Endothelial cell of umbilical vein (primary cell): ENCODE data around the gene AREG. TPM values are rescaled to one million over a fixed set of nuclear protein-coding genes. Genes with fewer than 3 reads are reported as not detected.

ENCODE experiments used
- BruUV-seq: library from RNA; stranded (reverse); fragments of 400-500 nt; replicated peaks from 2 replicates; lab custom pipeline; 2021; lab: Mats Ljungman, UMichigan
- CTCF ChIA-PET: fragments of 300-600, 350-600 bp; sonication (Branson Sonifier 250); formaldehyde crosslinking; loops from one replicate; lab custom pipeline; 2021; ENCODE audit warnings: antibody characterized with exemption, inconsistent platforms; lab: Charles Lee
- POLR2A ChIA-PET: fragments of 300-600, 350-600 bp; sonication (Branson Sonifier 250); formaldehyde crosslinking; loops from one replicate; lab custom pipeline; 2021; ENCODE audit warnings: antibody characterized with exemption, inconsistent platforms; lab: Charles Lee
- DNase-seq: peaks from one replicate; pipeline ENCODE4 v3.0.0-alpha.2; 2011; ENCODE audit warnings: low read depth, low spot score
- FAIRE-seq: peaks from 2 replicates; lab custom pipeline; 2011; peaks lifted over from hg19 to GRCh38; lab: Jason Lieb, UNC
- H2AFZ ChIP-seq: 2 replicates; pipeline ENCODE4 v1.6.0; 2012; ENCODE audit warnings: low read depth, low read length, control low read depth, inconsistent platforms
- H3K27ac ChIP-seq: 2 replicates; pipeline ENCODE4 v1.5.1; 2011; ENCODE audit warnings: low read depth, mild to moderate bottlenecking, control low read depth, low read length, moderate library complexity; ENCODE audit not compliant: insufficient read depth
- H3K27me3 ChIP-seq, 2 experiments: 2 replicates each; pipeline versions ENCODE4 v1.6.0 to v1.6.1; 2011; ENCODE audit warnings: low read length in 2 of 2, mixed read lengths in 1 of 2; ENCODE audit not compliant: control insufficient read depth in 2 of 2, insufficient read depth in 2 of 2
- H3K36me3 ChIP-seq, 2 experiments: 2 replicates in 1 of 2; 3 replicates in 1 of 2; pipeline ENCODE4 v1.5.1; 2011; ENCODE audit warnings: low read length in 2 of 2, mild to moderate bottlenecking in 1 of 2, moderate library complexity in 1 of 2; ENCODE audit not compliant: control insufficient read depth in 2 of 2, insufficient read depth in 2 of 2; ENCODE audit errors: extremely low read depth in 1 of 2
- H3K4me1 ChIP-seq: 3 replicates; pipeline ENCODE4 v1.5.1; 2011; ENCODE audit warnings: mild to moderate bottlenecking, low read length; ENCODE audit not compliant: control insufficient read depth, insufficient read depth; ENCODE audit errors: extremely low read depth
- H3K4me2 ChIP-seq: 2 replicates; pipeline ENCODE4 v1.6.1; 2011; ENCODE audit warnings: low read length, control low read depth, mixed read lengths; ENCODE audit not compliant: insufficient read depth
- H3K4me3 ChIP-seq, 3 experiments: fragments of 200-600 bp in 1 of 3; sonication (generic), shearing (Covaris generic) in 1 of 3; replicated peaks in 1 of 3; 2 replicates each; pipeline ENCODE4 v1.5.1; 2011 to 2016; ENCODE audit warnings: control low read depth in 3 of 3, low read length in 3 of 3, mild to moderate bottlenecking in 2 of 3, inconsistent platforms in 1 of 3, low read depth in 1 of 3, moderate library complexity in 1 of 3; ENCODE audit not compliant: insufficient read depth in 1 of 3
- H3K79me2 ChIP-seq: 2 replicates; pipeline ENCODE4 v1.6.0; 2012; ENCODE audit warnings: low read length, inconsistent platforms; ENCODE audit not compliant: control insufficient read depth, insufficient read depth
- H3K9ac ChIP-seq: replicated peaks from 2 replicates; pipeline ENCODE3; 2011; ENCODE audit warnings: low read length, control low read depth; ENCODE audit not compliant: insufficient read depth; ENCODE audit errors: extremely low read depth
- H3K9me1 ChIP-seq: replicated peaks from 3 replicates; pipeline ENCODE4 v1.6.0; 2011; ENCODE audit warnings: mild to moderate bottlenecking, low read length; ENCODE audit not compliant: control insufficient read depth, insufficient read depth; ENCODE audit errors: extremely low read depth
- H3K9me3 ChIP-seq: replicated peaks from 2 replicates; pipeline ENCODE4 v1.5.1; 2012; ENCODE audit warnings: low read length, inconsistent platforms; ENCODE audit not compliant: control insufficient read depth, insufficient read depth
- H4K20me1 ChIP-seq: replicated peaks from 2 replicates; pipeline ENCODE3; 2011; ENCODE audit warnings: mild to moderate bottlenecking, low read length; ENCODE audit not compliant: control insufficient read depth, insufficient read depth; ENCODE audit errors: extremely low read depth
- EZH2 ChIP-seq: IDR thresholded peaks from 2 replicates; pipeline ENCODE4 v1.6.1; 2012; ENCODE audit warnings: borderline replicate concordance, low read depth, mild to moderate bottlenecking, moderate library complexity, low read length, inconsistent platforms; ENCODE audit not compliant: severe bottlenecking
- FOS ChIP-seq: IDR thresholded peaks from 2 replicates; pipeline ENCODE4 v1.6.1; 2011; ENCODE audit warnings: mild to moderate bottlenecking, low read length, moderate library complexity, borderline replicate concordance; ENCODE audit not compliant: insufficient read depth
- GATA2 ChIP-seq: IDR thresholded peaks from 2 replicates; pipeline ENCODE4 v1.7.0; 2011; ENCODE audit warnings: low read depth, mild to moderate bottlenecking, moderate library complexity, mixed read lengths, low read length; ENCODE audit not compliant: insufficient read length, insufficient read depth
- MYC ChIP-seq: IDR thresholded peaks from one replicate; pipeline ENCODE4 v1.6.1; 2011; ENCODE audit warnings: mild to moderate bottlenecking, low read depth, low read length
- POLR2A ChIP-seq: IDR thresholded peaks from 2 replicates; pipeline ENCODE4 v1.6.1; 2012; ENCODE audit warnings: low read depth, mild to moderate bottlenecking, control low read depth, low read length
- POLR2AphosphoS5 ChIP-seq: IDR thresholded peaks from 2 replicates; pipeline ENCODE4 v1.6.1; 2012; ENCODE audit warnings: low read depth, mild to moderate bottlenecking, control low read depth, low read length, moderate library complexity; ENCODE audit not compliant: insufficient read depth
- dilution Hi-C: fragments of 300-500 bp; cut with MboI; formaldehyde crosslinking; loops from one replicate; pipeline ENCODE4 v1.15.0; 2019; ENCODE audit warnings: low sequenced_read_pairs; ENCODE audit not compliant: extremely low pct_ligation_motif_present
- intact Hi-C: fragments of 100-400 bp; cut with micrococcal nuclease; formaldehyde crosslinking; loops from one replicate; pipeline ENCODE4 v1.10.0; 2022
- polyA plus RNA-seq, 4 experiments: library from polyadenylated mRNA; depleted of rRNA in 3 of 4; stranded (reverse) in 3 of 4; unstranded in 1 of 4; fragments of >200 nt; gene quantifications; 2 replicates each; pipeline versions ENCODE4 v1.2.1 to v1.2.3, GENCODE V29; 2011 to 2012; ENCODE audit warnings: missing spikeins in 1 of 4
- total RNA-seq: library from RNA; stranded (reverse); gene quantifications from 2 replicates; pipeline ENCODE4 v1.2.3, GENCODE V29; 2021

Gene AREG
- total and polyA plus RNA-seq, 2 donors (not counting 3 experiments of a cell fraction or from before 2014, with no cell fraction given): 0.17 to 0.55 TPM

DNA sequence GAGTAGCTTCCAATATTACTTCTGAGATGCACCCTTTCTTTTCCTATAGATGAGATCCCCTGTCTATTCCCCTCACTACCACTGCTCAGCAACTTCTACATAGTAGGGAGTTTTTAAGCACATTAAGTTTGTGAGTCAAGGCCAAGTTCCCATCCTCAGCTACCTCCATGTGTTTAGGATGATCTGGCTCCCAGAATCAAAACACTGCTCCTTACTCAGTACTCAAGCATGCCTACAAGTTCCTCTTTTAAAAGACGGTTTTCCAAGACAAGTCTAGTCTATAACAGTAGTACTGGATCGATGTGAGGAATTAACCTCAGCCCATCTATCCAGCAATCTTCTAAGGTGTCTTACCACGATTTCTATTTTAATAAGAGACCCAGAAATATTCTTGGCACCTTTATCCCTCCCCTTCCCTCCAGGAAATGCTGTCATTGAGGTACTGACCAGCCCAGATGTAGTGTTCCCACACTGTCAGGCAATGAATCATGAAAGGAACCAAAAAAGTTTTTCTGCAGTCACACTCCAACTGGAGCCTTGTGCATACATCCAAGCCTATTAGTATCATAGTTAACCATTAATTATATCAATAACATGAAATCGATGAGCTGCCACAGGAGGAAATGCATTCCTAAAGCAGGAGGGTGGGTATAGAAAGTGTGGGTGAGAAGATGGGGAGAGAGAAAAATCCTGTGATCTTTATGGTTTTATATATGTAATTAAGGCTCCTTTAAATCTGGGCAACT is 29.6 kb downstream of the AREG start:
- H3K36me3 ChIP-seq: no peaks in the 10 kb centered on the region
- peak; percentile 44 for DNase-seq
- no peaks in the 10 kb centered on the region for H3K9me1 ChIP-seq
- H4K20me1 ChIP-seq: no peaks in the 10 kb centered on the region
- FAIRE-seq: peak; percentile 79
- peak overlapping the region; percentile 26 for H3K4me2 ChIP-seq
- TF ChIP-seq FOS (peak; percentile 56), POLR2A (no peak)
- no peaks in the 10 kb centered on the region for H3K9me3 ChIP-seq
- no peak overlapping the region for H3K4me3 ChIP-seq
- POLR2A ChIA-PET: no interaction called here
- no peak overlapping the region for H3K27ac ChIP-seq
- H3K27me3 ChIP-seq: no peaks in the 10 kb centered on the region
- H2AFZ ChIP-seq: peak overlapping the region; percentile 22
- peaks cover 22% of the 10 kb centered on the region for H3K4me1 ChIP-seq
- H3K9ac ChIP-seq: no peak overlapping the region
- BruUV-seq: TSS peak; percentile 45
- no peaks in the 10 kb centered on the region for H3K79me2 ChIP-seq
- dilution Hi-C loops: no loop called here
- CTCF ChIA-PET: interaction anchor here (0.9 to 1.9 kb wide), 5 partner anchors 16 to 57 kb away, joined by 3 to 4 read pairs (median 3); no protein-coding TSS in a partner anchor
- intact Hi-C loops: no loop called here

DNA sequence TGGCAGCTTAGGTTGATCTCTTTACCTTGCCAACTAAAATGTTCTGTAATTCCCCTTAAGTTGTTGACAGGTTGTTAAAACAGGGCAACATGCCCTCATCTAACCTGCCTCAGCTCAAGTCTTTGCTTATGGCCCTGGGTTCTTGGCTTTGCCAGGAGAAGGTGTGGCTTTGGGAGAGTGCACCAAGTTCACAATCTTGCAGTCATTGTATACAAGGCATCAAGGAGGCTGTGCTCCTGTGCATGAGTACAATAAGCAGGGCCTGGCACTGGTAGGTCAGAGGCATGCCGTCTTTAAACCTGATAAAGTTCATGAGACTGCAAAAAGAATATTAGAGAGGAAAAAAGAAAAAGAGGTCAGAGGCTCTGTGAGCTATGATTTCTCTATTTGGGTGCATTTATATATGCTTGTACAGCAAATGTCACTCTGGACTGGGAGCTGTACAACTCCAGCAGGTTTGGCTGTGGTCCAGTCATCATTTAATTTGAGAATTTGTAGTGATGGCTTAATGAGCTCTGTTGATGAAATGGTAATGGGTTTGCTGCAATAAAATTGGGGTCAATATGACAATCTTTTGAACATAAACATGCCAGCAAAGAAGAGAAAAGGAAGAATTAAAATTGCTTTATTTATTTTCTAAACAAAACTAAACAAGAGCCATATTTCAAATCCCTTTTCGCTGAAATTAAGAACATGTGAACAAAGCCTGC is 30.3 kb downstream of the AREG start:
- POLR2A ChIA-PET: no interaction called here
- Histone ChIP-seq H3K79me2 (no peaks in the 10 kb centered on the region), H3K9me1 (no peaks in the 10 kb centered on the region), H3K27me3 (no peaks in the 10 kb centered on the region), H3K36me3 (no peaks in the 10 kb centered on the region), H3K4me3 (no peak overlapping the region), H4K20me1 (no peaks in the 10 kb centered on the region), H3K4me1 (peaks cover 22% of the 10 kb centered on the region), H2AFZ (no peak overlapping the region), H3K27ac (no peak overlapping the region), H3K9ac (no peak overlapping the region), H3K4me2 (no peak overlapping the region), H3K9me3 (no peaks in the 10 kb centered on the region)
- CTCF ChIA-PET: interaction anchor here (0.9 to 1.9 kb wide), 2 partner anchors 28 to 56 kb away, joined by 3 to 4 read pairs; no protein-coding TSS in a partner anchor
- TF ChIP-seq FOS: no peak
- no peak for TF ChIP-seq MYC
- no peak for TF ChIP-seq POLR2AphosphoS5
- TF ChIP-seq EZH2: no peak
- TF ChIP-seq GATA2: no peak
- TF ChIP-seq POLR2A: no peak
- peak; percentile 43 for FAIRE-seq
- no TSS peak for BruUV-seq
- intact Hi-C loops: no loop called here
- dilution Hi-C loops: no loop called here
- no peak for DNase-seq
